Measurements from ENCODE around the gene WHRN. TPM values are rescaled to one million over a fixed set of nuclear protein-coding genes. Genes with fewer than 3 reads are reported as not detected.

The WHRN gene
- total RNA-seq, 1 experiment from 2014 or later, result 24.3 TPM

GRCh38 chr9:114371973-114372917 lies 133.0 kb downstream of the WHRN start:
- no peak for TF ChIP-seq MLX (CRISPR knock-in tag; IDR thresholded peaks at IDR 0.05)
- no peak for TF ChIP-seq ETV6 (CRISPR knock-in tag; IDR thresholded peaks at IDR 0.05)
- no peak for TF ChIP-seq NFE2L1 (CRISPR knock-in tag; IDR thresholded peaks at IDR 0.05)
- TF ChIP-seq STAT6 (CRISPR knock-in tag; conservative IDR thresholded peaks at IDR 0.05; ENCODE audit: low read depth), result no peak
- TF ChIP-seq SMAD3 (CRISPR knock-in tag; IDR thresholded peaks at IDR 0.05; ENCODE audit: borderline replicate concordance), result no peak
- no peak for TF ChIP-seq MYBL2 (CRISPR knock-in tag; IDR thresholded peaks at IDR 0.05)
- TF ChIP-seq ZNF512 (CRISPR knock-in tag; IDR thresholded peaks at IDR 0.05; ENCODE audit: borderline replicate concordance), result no peak
- no peak for TF ChIP-seq TP53 (CRISPR knock-in tag; IDR thresholded peaks at IDR 0.05)
- TF ChIP-seq GTF2I (CRISPR knock-in tag; conservative IDR thresholded peaks at IDR 0.05), result no peak
- TF ChIP-seq ZMAT4 (CRISPR knock-in tag; IDR thresholded peaks at IDR 0.05), result no peak
- TF ChIP-seq SMAD4 (CRISPR knock-in tag; IDR thresholded peaks at IDR 0.05), result no peak
- no peak for TF ChIP-seq OVOL2 (CRISPR knock-in tag; IDR thresholded peaks at IDR 0.05; ENCODE audit: borderline replicate concordance)
- no peak for TF ChIP-seq HMGXB4 (CRISPR knock-in tag; IDR thresholded peaks at IDR 0.05)
- no peak for TF ChIP-seq E2F1 (CRISPR knock-in tag; IDR thresholded peaks at IDR 0.05)
- TF ChIP-seq PREB (CRISPR knock-in tag; IDR thresholded peaks at IDR 0.05; ENCODE audit: borderline replicate concordance), result no peak
- ChIA-PET CTCF (interaction anchor here (1.5 to 2.4 kb wide), 3 partner anchors 13 to 33 kb away, joined by 5 to 8 read pairs (median 5); no protein-coding TSS in a partner anchor), POLR2A (interaction anchor here (1.1 to 2.7 kb wide), 2 partner anchors 18 to 25 kb away, joined by 3 to 13 read pairs; no protein-coding TSS in a partner anchor)
- Mint-ChIP-seq H3K4me3 (no peak overlapping the region), H3K4me1 (peaks cover 59% of the 10 kb centered on the region), H3K27me3 (ENCODE audit: low read depth) (no peaks in the 10 kb centered on the region), H3K36me3 (peaks cover 9% of the 10 kb centered on the region), H3K9me3 (no peaks in the 10 kb centered on the region), H3K27ac (peak overlapping the region; percentile 35; the same call in 1 of the 2 replicates)
- DNase-seq (ENCODE audit: low spot score) (no peak), ATAC-seq (no peak)
